ENCODE measurements around the gene TIGIT. TPM values are rescaled to one million over a fixed set of nuclear protein-coding genes. Genes with fewer than 3 reads are reported as not detected.

TIGIT gene
- total RNA-seq, 4 donors from 2014 or later = 0.19 to 1.8 (median 0.52) TPM

GRCh38 chr3:114344492-114344891 lies 50.7 kb downstream of the TIGIT start:
- ATAC-seq (ENCODE audit: low FRiP score) = no peak
- no peak for TF ChIP-seq CTCF (IDR thresholded peaks at IDR 0.05)
- DNase-seq (ENCODE audit: low spot score) = no peak

- TF ChIP-seq CTCF (IDR thresholded peaks at IDR 0.05) = no peak
- no peak for DNase-seq (ENCODE audit: low spot score)
- ATAC-seq (ENCODE audit: low FRiP score) = no peak
Observed at GRCh38 chr3:114350271-114350670, 56.4 kb downstream of the TIGIT start.

DNA sequence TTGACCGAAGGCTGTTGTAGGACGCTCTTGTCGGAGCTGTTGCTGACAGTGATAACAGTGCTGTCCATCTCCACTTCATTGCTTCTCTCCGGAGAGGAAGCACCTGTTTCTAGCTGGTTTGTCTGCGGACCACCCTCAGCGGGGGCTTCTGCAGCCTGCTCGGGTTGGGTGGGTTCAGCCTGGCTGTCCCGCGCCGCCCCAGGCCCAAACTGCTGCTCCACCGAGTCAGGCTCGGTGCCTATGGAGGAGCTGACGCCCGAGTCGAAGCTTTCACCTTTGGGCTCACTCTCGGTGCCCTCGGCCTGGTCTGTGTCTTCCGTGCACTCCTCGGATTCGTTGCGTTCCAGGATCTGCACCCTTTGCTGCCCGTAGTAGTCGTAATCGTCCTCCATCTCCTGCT lies 56.9 kb downstream of the TIGIT start:
- no peak for ATAC-seq (ENCODE audit: low FRiP score)
- TF ChIP-seq CTCF (IDR thresholded peaks at IDR 0.05) = no peak

DNA sequence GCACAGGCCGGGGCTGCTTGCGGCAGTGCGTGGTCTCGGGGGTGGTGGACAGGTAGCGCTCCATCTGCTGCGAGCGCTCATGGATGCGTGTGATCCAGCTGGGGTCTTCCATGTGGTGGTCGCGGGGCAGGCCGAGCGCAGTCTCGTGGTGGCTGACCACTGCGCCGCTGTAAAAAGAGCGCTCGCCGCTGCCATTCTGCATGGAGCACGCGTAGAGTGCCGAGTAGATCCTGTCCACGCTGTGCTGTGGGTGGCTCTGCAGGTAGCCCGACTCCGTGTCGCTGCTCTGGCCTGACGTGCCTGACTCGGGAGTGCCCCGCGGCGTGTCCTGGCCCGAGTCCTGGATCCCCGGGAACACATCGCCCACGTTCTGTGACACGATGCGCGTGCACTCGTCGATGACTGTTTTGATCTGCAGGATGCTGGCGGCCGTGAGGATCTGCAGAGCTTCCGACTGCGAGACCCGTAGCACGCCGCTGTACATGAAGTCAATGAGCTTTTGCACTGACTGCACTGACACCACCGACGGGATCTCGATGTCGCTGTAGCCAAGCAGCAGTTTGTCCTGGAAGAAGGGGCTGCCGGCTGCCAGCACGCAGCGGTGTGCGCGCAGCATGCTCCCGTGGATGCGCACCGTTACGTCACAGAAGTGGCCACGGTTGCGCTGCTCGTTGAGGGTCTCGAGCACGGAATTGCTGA lies 57.4 kb downstream of the TIGIT start:
- DNase-seq (ENCODE audit: low spot score) (no peak), ATAC-seq (ENCODE audit: low FRiP score) (no peak)
- no peak for TF ChIP-seq CTCF (IDR thresholded peaks at IDR 0.05)

More for the DNA sequence above, 56.9 kb downstream of the TIGIT start:
- no peak for DNase-seq (ENCODE audit: low spot score)

DNA sequence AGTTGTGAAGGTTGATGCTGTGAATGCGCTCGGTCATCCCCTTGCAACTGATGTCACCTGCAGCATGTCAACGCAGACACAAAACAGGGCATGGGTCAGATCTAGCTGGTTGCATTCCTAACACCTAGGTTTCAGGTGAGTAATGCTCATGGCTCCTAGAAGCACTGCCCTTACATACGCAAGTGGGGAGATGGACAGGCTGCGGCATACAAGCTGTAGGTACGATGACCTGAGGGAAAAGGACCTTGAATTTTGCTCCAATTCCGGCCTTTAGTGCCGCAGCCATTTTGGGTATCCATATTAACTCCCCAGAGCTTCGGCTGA lies 58.0 kb downstream of the TIGIT start:
- ATAC-seq (ENCODE audit: low FRiP score) = no peak
- no peak for TF ChIP-seq CTCF (IDR thresholded peaks at IDR 0.05)
- DNase-seq (ENCODE audit: low spot score) = no peak

- ATAC-seq (ENCODE audit: low FRiP score) (no peak), DNase-seq (ENCODE audit: low spot score) (no peak)
- no peak for TF ChIP-seq CTCF (IDR thresholded peaks at IDR 0.05)
Observed at GRCh38 chr3:114355653-114356052, 61.8 kb downstream of the TIGIT start.

DNA sequence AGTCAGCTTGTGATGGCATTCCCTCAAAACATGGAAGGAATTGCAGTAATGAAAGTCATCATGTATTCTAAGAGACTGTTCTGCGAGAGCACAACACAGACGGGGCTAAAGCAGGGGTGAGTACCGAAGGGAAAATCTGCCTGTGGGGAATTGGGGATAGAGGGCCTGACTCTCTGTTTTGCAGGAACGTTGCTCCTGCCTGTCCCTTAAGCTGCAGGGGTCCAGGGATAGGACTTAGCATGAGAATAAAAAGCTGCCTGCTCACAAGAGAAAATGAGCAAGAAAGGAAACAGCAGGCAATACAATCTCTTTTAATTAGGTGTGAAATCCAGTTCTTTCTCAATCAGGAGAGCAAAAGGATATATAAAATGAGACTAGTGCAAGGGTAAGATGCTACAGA lies 62.2 kb downstream of the TIGIT start:
- ATAC-seq (ENCODE audit: low FRiP score) = no peak
- DNase-seq (ENCODE audit: low spot score) = no peak
- TF ChIP-seq CTCF (IDR thresholded peaks at IDR 0.05) = no peak

Measured in omental fat pad (tissue), 4 donors.